Mesenchymal stem cell (in vitro differentiated cells and primary cell): ENCODE results near the gene MGAT2.

Experiments
- DNase-seq: peaks from one replicate; pipeline ENCODE4 v3.0.0-alpha.2; 2013
- H2AFZ ChIP-seq: one replicate; pipeline ENCODE4 v1.6.1; 2013; ENCODE audit warnings: low read depth, mild to moderate bottlenecking, control low read depth, inconsistent platforms, low read length, moderate library complexity
- H2AK5ac ChIP-seq: 2 replicates; pipeline ENCODE4 v1.6.1; 2013; ENCODE audit warnings: low read length, moderate library complexity, mild to moderate bottlenecking, inconsistent platforms; ENCODE audit not compliant: severe bottlenecking
- H2BK120ac ChIP-seq: one replicate; pipeline ENCODE4 v1.6.1; 2013; ENCODE audit warnings: low read depth, mild to moderate bottlenecking, inconsistent platforms, low read length, moderate library complexity
- H2BK12ac ChIP-seq, 2 experiments: one replicate each; pipeline ENCODE4 v1.6.1; 2013; ENCODE audit warnings: inconsistent platforms in 2 of 2, low read length in 2 of 2, mild to moderate bottlenecking in 2 of 2, moderate library complexity in 2 of 2, control low read depth in 1 of 2
- H2BK15ac ChIP-seq: one replicate; pipeline ENCODE4 v1.6.1; 2013; ENCODE audit warnings: mild to moderate bottlenecking, low read depth, inconsistent platforms; ENCODE audit not compliant: poor library complexity, severe bottlenecking
- H2BK5ac ChIP-seq: 2 replicates; pipeline ENCODE4 v1.6.1; 2013; ENCODE audit warnings: low read depth, mild to moderate bottlenecking, low read length, control low read depth, inconsistent platforms; ENCODE audit not compliant: poor library complexity, severe bottlenecking
- H3K14ac ChIP-seq, 2 experiments: one replicate each; pipeline ENCODE4 v1.6.1; 2013; ENCODE audit warnings: inconsistent platforms in 2 of 2, low read length in 2 of 2, control low read depth in 1 of 2, mild to moderate bottlenecking in 1 of 2, moderate library complexity in 1 of 2
- H3K18ac ChIP-seq, 2 experiments: one replicate each; pipeline ENCODE4 v1.6.1; 2013; ENCODE audit warnings: inconsistent platforms in 2 of 2, low read length in 2 of 2, control low read depth in 1 of 2, low read depth in 1 of 2, mild to moderate bottlenecking in 1 of 2
- H3K23ac ChIP-seq, 2 experiments: one replicate each; pipeline ENCODE4 v1.6.1; 2013; ENCODE audit warnings: inconsistent platforms in 2 of 2, low read length in 2 of 2, mild to moderate bottlenecking in 2 of 2, moderate library complexity in 2 of 2, control low read depth in 1 of 2
- H3K27ac ChIP-seq: 2 replicates; pipeline ENCODE4 v1.5.1; 2013; ENCODE audit warnings: mild to moderate bottlenecking, moderate library complexity, low read length, control low read depth, inconsistent platforms; ENCODE audit not compliant: poor library complexity, severe bottlenecking
- H3K27me3 ChIP-seq, 2 experiments: 2 replicates each; pipeline versions ENCODE4 v1.6.1 to v1.7.0; 2013; ENCODE audit warnings: low read length in 2 of 2, mild to moderate bottlenecking in 2 of 2, moderate library complexity in 2 of 2, control low read depth in 1 of 2, inconsistent platforms in 1 of 2; ENCODE audit not compliant: control insufficient read depth in 1 of 2, insufficient read depth in 1 of 2
- H3K36me3 ChIP-seq, 2 experiments: 2 replicates each; pipeline versions ENCODE4 v1.6.1 to v1.7.0; 2013; ENCODE audit warnings: low read length in 2 of 2, control low read depth in 1 of 2, inconsistent platforms in 1 of 2, low read depth in 1 of 2, mild to moderate bottlenecking in 1 of 2; ENCODE audit not compliant: insufficient read depth in 2 of 2, control insufficient read depth in 1 of 2
- H3K4ac ChIP-seq, 2 experiments: one replicate each; pipeline ENCODE4 v1.6.1; 2013; ENCODE audit warnings: inconsistent platforms in 2 of 2, low read length in 2 of 2, mild to moderate bottlenecking in 2 of 2, moderate library complexity in 2 of 2, control low read depth in 1 of 2, low read depth in 1 of 2
- H3K4me1 ChIP-seq: 2 replicates; pipeline ENCODE4 v1.6.1; 2013; ENCODE audit warnings: low read depth, low read length, control low read depth; ENCODE audit not compliant: control insufficient read depth, insufficient read depth
- H3K4me2 ChIP-seq: 2 replicates; pipeline ENCODE4 v1.6.1; 2013; ENCODE audit warnings: low read length, mild to moderate bottlenecking, inconsistent platforms; ENCODE audit not compliant: poor library complexity, severe bottlenecking
- H3K4me3 ChIP-seq, 2 experiments: 2 replicates each; pipeline versions ENCODE4 v1.5.1 to v1.7.0; 2013; ENCODE audit warnings: low read length in 2 of 2, mild to moderate bottlenecking in 2 of 2, control low read depth in 1 of 2, low read depth in 1 of 2; ENCODE audit not compliant: insufficient read depth in 1 of 2
- H3K79me1 ChIP-seq: replicated peaks from 2 replicates; pipeline ENCODE4 v1.6.1; 2013; ENCODE audit warnings: mild to moderate bottlenecking, control low read depth, low read length, inconsistent platforms; ENCODE audit not compliant: poor library complexity, severe bottlenecking
- H3K9ac ChIP-seq: 2 replicates; pipeline ENCODE4 v1.7.0; 2013; ENCODE audit warnings: mild to moderate bottlenecking, low read length, moderate library complexity
- H3K9me3 ChIP-seq: 2 replicates; pipeline ENCODE4 v1.7.0; 2013; ENCODE audit warnings: mild to moderate bottlenecking, low read length; ENCODE audit not compliant: control insufficient read depth
- H4K8ac ChIP-seq: one replicate; pipeline ENCODE4 v1.6.1; 2013; ENCODE audit warnings: inconsistent platforms, mild to moderate bottlenecking, low read length, moderate library complexity
- H4K91ac ChIP-seq: one replicate; pipeline ENCODE4 v1.6.1; 2013; ENCODE audit warnings: mild to moderate bottlenecking, low read length, inconsistent platforms
- WGBS: methylation state at CpG from one replicate; pipeline ENCODE4 v1.1.7; 2013; ENCODE audit warnings: mixed read lengths; 5-methylcytosine and 5-hydroxymethylcytosine counted together

Gene MGAT2

DNA sequence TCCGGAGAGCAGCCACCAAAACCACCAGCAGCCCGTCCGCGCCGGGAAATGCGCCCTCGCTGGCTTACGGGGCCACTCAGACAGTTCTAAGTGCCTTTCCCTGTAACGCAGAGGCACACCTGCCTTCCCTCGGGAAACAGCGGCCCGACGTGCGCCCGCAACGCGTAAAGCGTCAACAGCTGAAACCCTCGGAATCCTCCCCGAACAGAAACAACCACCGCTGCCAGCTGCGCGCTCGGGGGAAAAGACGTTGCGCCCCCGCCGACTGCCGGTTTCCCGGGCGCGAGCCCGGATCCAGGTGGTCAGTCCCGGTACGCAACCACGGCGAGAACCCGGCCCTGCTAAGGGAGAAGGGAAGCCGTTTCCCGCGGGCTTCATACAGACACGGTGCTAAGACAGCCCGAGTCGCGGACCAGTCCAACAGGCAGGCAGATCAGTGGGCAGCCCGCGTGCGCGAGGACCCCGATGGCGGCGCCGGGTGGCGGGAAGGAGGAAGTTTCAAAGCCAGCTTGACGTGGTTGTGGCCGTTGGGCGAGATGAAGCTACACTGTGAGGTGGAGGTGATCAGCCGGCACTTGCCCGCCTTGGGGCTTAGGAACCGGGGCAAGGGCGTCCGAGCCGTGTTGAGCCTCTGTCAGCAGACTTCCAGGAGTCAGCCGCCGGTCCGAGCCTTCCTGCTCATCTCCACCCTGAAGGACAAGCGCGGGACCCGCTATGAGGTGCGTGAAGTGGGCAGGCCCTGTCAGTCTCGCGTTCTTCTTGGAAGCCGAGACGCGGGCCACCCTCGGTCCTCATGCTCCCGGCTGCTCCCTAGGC, 21.9 kb upstream of the MGAT2 start, which contains the start of gene LRR1:
TSS of gene LRR1 (plus strand) at position 456 of the 816 bp plus-strand sequence. CDS start at position 537, 81 bp downstream.
- Histone ChIP-seq H3K4ac (peak within 1 kb of the TSS; percentile 80 to 97), H3K27me3 (no peaks in the 10 kb centered on the region), H3K4me1 (peaks cover 2% of the 10 kb centered on the region), H3K9me3 (no peaks in the 10 kb centered on the region), H2AK5ac (no peak within 1 kb of the TSS), H4K91ac (peak within 1 kb of the TSS; percentile 98), H2BK15ac (peak within 1 kb of the TSS; percentile 88), H3K9ac (peak within 1 kb of the TSS; percentile 100), H3K14ac (peak within 1 kb of the TSS in 1 of 2 experiments; percentile 45), H3K36me3 (peaks cover 0 to 5% of the 10 kb centered on the region in 2 experiments), H3K79me1 (peaks cover 7% of the 10 kb centered on the region), H3K4me2 (peak within 1 kb of the TSS; percentile 94), H3K18ac (peak within 1 kb of the TSS; percentile 93 to 97), H3K4me3 (peak within 1 kb of the TSS; percentile 86 to 99), H3K23ac (peak within 1 kb of the TSS in 1 of 2 experiments; percentile 90), H3K27ac (peak within 1 kb of the TSS; percentile 97), H2BK5ac (peak within 1 kb of the TSS; percentile 94), H2AFZ (peak within 1 kb of the TSS; percentile 54), H4K8ac (peak within 1 kb of the TSS; percentile 95), H2BK120ac (peak within 1 kb of the TSS; percentile 59), H2BK12ac (peak within 1 kb of the TSS; percentile 73 to 84)
- DNase-seq = peak; percentile 92
- under 1% methylated on average over 77 of the region's 77 CpGs for WGBS

DNA sequence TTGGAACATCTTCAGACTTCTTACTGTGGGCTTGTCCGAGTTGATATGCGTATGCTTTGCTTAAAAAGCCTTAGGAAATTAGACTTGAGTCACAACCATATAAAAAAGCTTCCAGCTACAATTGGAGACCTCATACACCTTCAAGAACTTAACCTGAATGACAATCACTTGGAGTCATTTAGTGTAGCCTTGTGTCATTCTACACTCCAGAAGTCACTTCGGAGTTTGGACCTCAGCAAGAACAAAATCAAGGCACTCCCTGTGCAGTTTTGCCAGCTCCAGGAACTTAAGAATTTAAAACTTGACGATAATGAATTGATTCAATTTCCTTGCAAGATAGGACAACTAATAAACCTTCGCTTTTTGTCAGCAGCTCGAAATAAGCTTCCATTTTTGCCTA, 13.0 kb upstream of the MGAT2 start:
- Histone ChIP-seq H3K9ac (no peak overlapping the region), H3K36me3 (peaks cover 6 to 32% of the 10 kb centered on the region in 2 experiments), H3K23ac (no peak overlapping the region), H2AK5ac (no peak overlapping the region), H4K91ac (no peak overlapping the region), H3K4me2 (no peak overlapping the region), H3K18ac (no peak overlapping the region), H3K79me1 (peaks cover 21% of the 10 kb centered on the region), H3K9me3 (no peaks in the 10 kb centered on the region), H3K4me1 (no peaks in the 10 kb centered on the region), H3K4me3 (no peak overlapping the region), H3K4ac (no peak overlapping the region), H3K27me3 (no peaks in the 10 kb centered on the region), H2AFZ (no peak overlapping the region), H3K14ac (no peak overlapping the region), H2BK15ac (no peak overlapping the region), H2BK5ac (no peak overlapping the region), H3K27ac (no peak overlapping the region), H2BK120ac (no peak overlapping the region), H4K8ac (no peak overlapping the region), H2BK12ac (no peak overlapping the region)
- WGBS = 90% methylated on average over 6 of the region's 6 CpGs
- no peak for DNase-seq

DNA sequence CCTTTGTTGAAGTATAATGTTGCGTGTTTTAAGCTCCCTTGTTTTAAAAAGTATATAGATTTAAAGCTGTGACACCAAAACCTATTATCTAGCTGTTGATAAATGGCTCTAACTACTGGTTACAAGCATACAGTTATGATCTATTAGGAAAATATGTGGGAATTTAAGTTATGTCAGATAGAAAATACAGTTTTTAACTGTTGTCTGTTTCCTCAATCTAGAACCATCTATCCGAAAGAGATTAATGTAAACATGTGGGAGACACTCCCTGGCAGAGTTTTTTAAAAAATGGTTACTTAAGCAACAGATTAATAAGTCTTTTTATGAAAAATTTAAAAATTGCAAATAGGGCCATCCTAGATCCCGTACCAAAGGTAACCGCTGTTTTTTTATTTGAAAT, 8.3 kb upstream of the MGAT2 start:
- no peak for DNase-seq
- Histone ChIP-seq H2BK120ac (no peak overlapping the region), H3K23ac (no peak overlapping the region), H3K9me3 (no peaks in the 10 kb centered on the region), H2AK5ac (no peak overlapping the region), H3K27ac (no peak overlapping the region), H2AFZ (no peak overlapping the region), H3K36me3 (peaks cover 2 to 17% of the 10 kb centered on the region in 2 experiments), H3K4me1 (no peaks in the 10 kb centered on the region), H2BK5ac (no peak overlapping the region), H3K27me3 (no peaks in the 10 kb centered on the region), H2BK15ac (no peak overlapping the region), H3K4ac (no peak overlapping the region), H3K9ac (no peak overlapping the region), H4K8ac (no peak overlapping the region), H4K91ac (no peak overlapping the region), H3K4me2 (no peak overlapping the region), H3K4me3 (no peak overlapping the region), H3K14ac (no peak overlapping the region), H3K18ac (no peak overlapping the region), H3K79me1 (peaks cover 10% of the 10 kb centered on the region), H2BK12ac (no peak overlapping the region)
- 100% methylated on average over 2 of the region's 4 CpGs for WGBS

DNA sequence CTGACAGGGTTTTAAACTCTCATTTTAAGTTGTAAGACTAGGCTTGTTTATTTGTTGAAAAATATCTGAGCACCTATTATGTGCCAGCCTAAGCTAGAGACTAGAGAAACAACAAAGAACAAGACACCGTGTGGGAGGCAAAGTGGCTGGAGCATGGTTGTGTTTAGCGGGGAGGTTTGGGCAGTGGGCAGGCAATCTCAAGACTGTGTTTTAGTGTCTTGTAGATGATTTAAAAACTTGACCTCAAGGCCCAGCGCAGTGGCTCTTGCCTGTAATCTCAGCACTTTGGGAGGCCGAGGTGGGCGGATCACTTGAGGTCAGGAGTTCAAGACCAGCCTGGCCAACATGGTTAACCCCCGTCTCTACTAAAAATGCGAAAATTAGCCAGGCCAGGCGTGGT, 7.9 kb upstream of the MGAT2 start:
- H3K4me3 ChIP-seq = no peak overlapping the region
- H3K27me3 ChIP-seq = no peaks in the 10 kb centered on the region
- no peak overlapping the region for H3K4me2 ChIP-seq
- H3K18ac ChIP-seq = no peak overlapping the region
- 96% methylated on average over 8 of the region's 8 CpGs for WGBS
- no peak overlapping the region for H3K14ac ChIP-seq
- no peak overlapping the region for H2BK120ac ChIP-seq
- DNase-seq = no peak
- H2BK5ac ChIP-seq = no peak overlapping the region
- peaks cover 2 to 17% of the 10 kb centered on the region in 2 experiments for H3K36me3 ChIP-seq
- no peak overlapping the region for H2BK15ac ChIP-seq
- H4K8ac ChIP-seq = no peak overlapping the region
- H2BK12ac ChIP-seq = no peak overlapping the region
- H3K4ac ChIP-seq = no peak overlapping the region
- H3K9ac ChIP-seq = no peak overlapping the region
- no peaks in the 10 kb centered on the region for H3K4me1 ChIP-seq
- H4K91ac ChIP-seq = no peak overlapping the region
- H2AFZ ChIP-seq = no peak overlapping the region
- no peak overlapping the region for H3K23ac ChIP-seq
- no peaks in the 10 kb centered on the region for H3K9me3 ChIP-seq
- no peak overlapping the region for H3K27ac ChIP-seq
- H2AK5ac ChIP-seq = no peak overlapping the region
- H3K79me1 ChIP-seq = peaks cover 8% of the 10 kb centered on the region
